ENCODE data around the gene SVOPL.

Gene SVOPL

DNA sequence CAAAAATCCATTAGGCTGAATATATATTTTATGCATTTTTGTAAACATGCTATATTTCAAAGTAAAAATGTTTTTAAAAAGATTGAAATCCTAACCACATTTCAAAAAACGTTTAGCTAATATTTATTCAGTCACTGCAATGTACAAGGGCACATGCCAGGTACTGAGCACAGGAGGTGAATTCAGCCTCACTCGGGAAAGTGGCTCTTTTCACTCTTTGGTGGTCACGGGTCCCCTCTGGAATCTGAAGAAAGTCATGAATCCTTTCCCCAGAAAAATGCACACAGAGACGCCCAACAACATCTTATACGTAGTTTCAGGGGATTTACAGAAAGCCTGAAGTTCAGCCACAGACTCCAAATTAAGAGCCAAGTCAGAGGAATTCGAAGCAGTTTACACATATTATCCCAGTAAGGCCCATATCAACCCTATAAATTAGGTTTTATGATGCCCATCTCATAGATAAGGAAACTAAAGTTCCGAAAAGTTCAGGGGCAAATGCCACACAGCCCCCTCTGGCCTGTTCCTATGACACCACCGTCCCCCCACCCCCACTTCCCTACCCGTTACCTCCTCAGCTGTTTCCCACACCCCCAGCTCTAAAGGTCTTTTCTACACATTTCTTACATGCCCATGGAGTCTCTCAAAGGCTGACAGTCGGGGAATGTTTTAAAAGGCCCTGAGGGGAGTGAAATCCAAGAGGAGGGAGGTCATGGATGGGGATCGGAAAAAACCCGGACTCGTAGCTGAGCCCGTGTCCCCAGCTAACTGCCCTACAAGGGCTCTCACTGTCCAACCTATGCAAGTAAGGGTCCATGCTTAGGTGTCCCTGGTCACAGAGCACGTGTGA, 9.6 kb upstream of the SVOPL start:
- Histone ChIP-seq H3K4me1 (no peaks in the 10 kb centered on the region), H3K4me2 (ENCODE audit: low read length) (no peak overlapping the region), H3K9ac (no peak overlapping the region), H3K9me3 (ENCODE audit: control insufficient read depth, low read length) (no peaks in the 10 kb centered on the region), H3K36me3 (ENCODE audit: control insufficient read depth, insufficient read depth, low read length) (no peaks in the 10 kb centered on the region), H3K27me3 (ENCODE audit: control insufficient read depth, insufficient read depth, low read length) (no peaks in the 10 kb centered on the region), H3K27ac (no peak overlapping the region), H3K4me3 (ENCODE audit: low read depth, low read length) (no peak overlapping the region), H2AFZ (no peak overlapping the region), H3K79me2 (no peaks in the 10 kb centered on the region)
- TF ChIP-seq, protein P1, sequence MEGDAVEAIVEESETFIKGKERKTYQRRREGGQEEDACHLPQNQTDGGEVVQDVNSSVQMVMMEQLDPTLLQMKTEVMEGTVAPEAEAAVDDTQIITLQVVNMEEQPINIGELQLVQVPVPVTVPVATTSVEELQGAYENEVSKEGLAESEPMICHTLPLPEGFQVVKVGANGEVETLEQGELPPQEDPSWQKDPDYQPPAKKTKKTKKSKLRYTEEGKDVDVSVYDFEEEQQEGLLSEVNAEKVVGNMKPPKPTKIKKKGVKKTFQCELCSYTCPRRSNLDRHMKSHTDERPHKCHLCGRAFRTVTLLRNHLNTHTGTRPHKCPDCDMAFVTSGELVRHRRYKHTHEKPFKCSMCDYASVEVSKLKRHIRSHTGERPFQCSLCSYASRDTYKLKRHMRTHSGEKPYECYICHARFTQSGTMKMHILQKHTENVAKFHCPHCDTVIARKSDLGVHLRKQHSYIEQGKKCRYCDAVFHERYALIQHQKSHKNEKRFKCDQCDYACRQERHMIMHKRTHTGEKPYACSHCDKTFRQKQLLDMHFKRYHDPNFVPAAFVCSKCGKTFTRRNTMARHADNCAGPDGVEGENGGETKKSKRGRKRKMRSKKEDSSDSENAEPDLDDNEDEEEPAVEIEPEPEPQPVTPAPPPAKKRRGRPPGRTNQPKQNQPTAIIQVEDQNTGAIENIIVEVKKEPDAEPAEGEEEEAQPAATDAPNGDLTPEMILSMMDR (IDR thresholded peaks at IDR 0.05), result no peak

DNA sequence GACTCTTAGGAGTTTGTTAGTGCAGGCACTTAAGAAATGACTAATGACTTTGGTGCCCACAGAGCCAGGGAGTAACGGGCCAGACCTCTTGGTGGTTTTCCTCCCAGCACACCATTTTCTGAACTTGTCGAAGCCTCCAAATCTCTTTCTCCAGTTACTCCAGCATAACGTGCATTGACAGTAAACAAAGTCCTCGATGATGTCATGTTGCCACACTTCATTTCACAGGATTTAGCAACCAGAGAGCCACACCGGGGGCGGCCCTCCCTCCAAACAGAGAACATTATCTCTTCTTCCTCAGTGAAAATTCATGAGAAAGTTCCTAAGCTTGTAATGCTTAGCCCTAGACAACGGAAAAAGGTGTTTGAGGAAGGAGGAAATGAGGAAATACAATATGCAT, 4.0 kb upstream of the SVOPL start:
- H3K4me2 ChIP-seq (ENCODE audit: low read length), result no peak overlapping the region
- TF ChIP-seq, protein P1 (IDR thresholded peaks at IDR 0.05), result no peak
- no peaks in the 10 kb centered on the region for H3K36me3 ChIP-seq (ENCODE audit: control insufficient read depth, insufficient read depth, low read length)
- H3K79me2 ChIP-seq, result no peaks in the 10 kb centered on the region
- H3K4me1 ChIP-seq, result no peaks in the 10 kb centered on the region
- H3K9me3 ChIP-seq (ENCODE audit: control insufficient read depth, low read length), result no peaks in the 10 kb centered on the region
- H3K4me3 ChIP-seq (ENCODE audit: low read depth, low read length), result no peak overlapping the region
- H3K9ac ChIP-seq, result no peak overlapping the region
- H3K27ac ChIP-seq, result no peak overlapping the region
- H2AFZ ChIP-seq, result no peak overlapping the region
- H3K27me3 ChIP-seq (ENCODE audit: control insufficient read depth, insufficient read depth, low read length), result no peaks in the 10 kb centered on the region

DNA sequence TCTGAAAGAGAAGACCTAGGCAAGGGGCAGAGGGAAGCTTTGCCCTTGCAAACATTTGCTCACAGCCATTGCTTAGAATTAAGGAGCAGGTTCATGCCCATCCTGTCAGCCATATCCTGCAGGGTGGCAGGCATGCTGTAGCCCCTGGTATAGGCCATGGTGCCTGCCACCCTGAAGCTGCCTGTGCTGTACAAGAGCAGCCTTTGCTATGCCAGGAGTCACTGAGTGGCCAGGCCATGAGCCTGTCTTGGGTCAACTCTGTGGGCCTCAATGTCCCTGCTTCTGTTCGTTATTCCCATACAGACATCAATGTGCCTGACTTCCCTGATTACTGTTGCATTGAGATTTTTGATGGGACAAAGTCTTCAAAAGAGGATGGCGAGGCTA, 368 bp upstream of the SVOPL start:
- no peaks in the 10 kb centered on the region for H3K4me1 ChIP-seq

DNA sequence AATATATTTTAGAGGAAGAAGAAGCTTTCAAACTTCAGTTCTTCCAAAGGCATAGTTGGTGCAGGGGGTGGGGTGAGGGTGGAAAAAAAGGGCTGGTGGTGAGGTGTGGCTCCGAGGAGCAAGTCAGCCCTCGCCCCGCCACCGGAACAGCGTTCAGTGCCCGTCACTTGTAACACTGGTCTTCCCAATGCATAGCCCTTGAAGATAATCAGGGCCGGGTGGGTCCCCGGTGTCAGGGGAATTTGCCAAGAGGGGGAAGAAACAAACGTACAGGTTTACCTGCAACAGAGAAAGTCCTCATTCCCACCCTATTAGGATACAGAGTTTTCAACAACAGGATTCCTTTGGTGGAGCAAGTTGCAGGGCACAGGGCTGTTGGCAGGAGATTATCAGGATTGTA, 1.5 kb downstream of the SVOPL start:
- no peak overlapping the region for H3K4me2 ChIP-seq (ENCODE audit: low read length)

More for the DNA sequence above, 368 bp upstream of the SVOPL start:
- Histone ChIP-seq H3K9ac (no peak overlapping the region), H3K4me2 (ENCODE audit: low read length) (no peak overlapping the region), H3K27me3 (ENCODE audit: control insufficient read depth, insufficient read depth, low read length) (no peaks in the 10 kb centered on the region), H2AFZ (no peak overlapping the region), H3K4me3 (ENCODE audit: low read depth, low read length) (no peak overlapping the region), H3K36me3 (ENCODE audit: control insufficient read depth, insufficient read depth, low read length) (no peaks in the 10 kb centered on the region), H3K27ac (no peak overlapping the region), H3K79me2 (no peaks in the 10 kb centered on the region), H3K9me3 (ENCODE audit: control insufficient read depth, low read length) (no peaks in the 10 kb centered on the region)
- TF ChIP-seq, protein P1 (IDR thresholded peaks at IDR 0.05), result no peak

More for the DNA sequence above, 1.5 kb downstream of the SVOPL start:
- Histone ChIP-seq H3K9me3 (ENCODE audit: control insufficient read depth, low read length) (no peaks in the 10 kb centered on the region), H3K27ac (no peak overlapping the region), H3K36me3 (ENCODE audit: control insufficient read depth, insufficient read depth, low read length) (no peaks in the 10 kb centered on the region), H3K4me1 (no peaks in the 10 kb centered on the region), H3K27me3 (ENCODE audit: control insufficient read depth, insufficient read depth, low read length) (no peaks in the 10 kb centered on the region), H3K79me2 (no peaks in the 10 kb centered on the region), H2AFZ (no peak overlapping the region), H3K9ac (no peak overlapping the region), H3K4me3 (ENCODE audit: low read depth, low read length) (no peak overlapping the region)
- TF ChIP-seq, protein P1 (IDR thresholded peaks at IDR 0.05), result no peak
